ENCODE results near the gene SLC35D1.
"Not testable (repeated sequence)": the region's sequence is repeated elsewhere in the genome, so short reads cannot be mapped to it uniquely, and the experiment has no call there.

SLC35D1 gene

GRCh38 chr1:67053785-67054772 is at the start of gene SLC35D1:
TSS of gene SLC35D1 (minus strand) at chr1:67054148. CDS start at chr1:67054013, 135 bp downstream.
- peak; percentile 72 to 79 for DNase-seq

DNA sequence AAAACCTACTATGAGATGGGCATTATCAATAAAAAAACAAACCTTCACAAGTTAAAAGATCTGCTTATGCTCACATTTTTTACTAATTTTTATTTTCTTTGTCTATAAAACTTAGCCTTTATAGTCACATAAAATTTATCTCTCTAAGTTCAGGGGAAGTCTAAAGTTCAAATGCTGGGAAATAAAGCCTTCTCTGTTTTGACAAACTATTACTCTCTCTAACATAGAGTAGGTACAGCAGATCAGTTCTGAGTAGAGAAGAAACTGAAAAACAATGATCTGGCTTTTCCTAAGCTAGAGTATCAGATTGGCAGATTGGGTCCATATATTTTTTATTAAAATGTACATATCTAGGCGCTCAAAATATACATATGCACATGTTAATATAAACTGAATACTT is 49.6 kb upstream of the SLC35D1 start:
- DNase-seq: no peak

DNA sequence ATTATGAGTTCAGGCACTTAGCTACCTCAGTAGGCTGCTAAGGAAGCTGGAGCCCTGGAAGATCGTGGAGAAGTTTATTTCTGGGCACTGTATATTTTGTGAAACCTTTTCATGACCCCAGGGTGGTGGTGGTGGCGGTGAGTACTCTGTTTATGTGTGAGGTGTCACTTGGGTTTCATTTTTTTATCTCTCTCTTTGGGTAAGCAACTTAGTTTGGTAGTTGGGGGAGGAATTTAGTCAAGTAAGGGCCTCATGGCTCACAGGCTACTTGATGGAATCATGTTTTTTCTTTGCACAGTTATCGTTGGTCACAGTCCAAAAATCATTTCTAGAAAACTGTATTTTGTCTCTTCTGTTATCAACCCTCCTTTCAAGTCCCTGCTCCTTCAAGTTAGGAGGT is 46.9 kb upstream of the SLC35D1 start:
- DNase-seq: no peak

DNA sequence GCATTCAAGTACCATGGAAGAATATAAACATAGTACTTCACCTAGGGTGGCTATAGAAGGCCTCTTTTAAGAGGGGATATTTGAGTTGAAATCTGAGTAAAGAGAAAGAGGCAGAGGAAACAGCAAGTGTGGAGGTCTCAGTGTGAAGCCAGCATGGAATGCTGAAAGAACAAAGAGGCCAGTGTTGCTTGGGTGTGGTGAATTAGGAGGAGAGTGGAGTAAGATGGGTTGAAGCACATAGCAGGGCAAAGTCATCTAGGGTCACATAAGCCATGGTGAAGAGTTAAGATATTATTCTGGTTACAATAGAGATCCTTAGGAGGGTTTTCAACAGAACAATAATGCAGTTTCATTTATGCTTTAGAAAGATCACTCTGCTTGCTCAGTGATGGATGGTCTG is 43.4 kb upstream of the SLC35D1 start:
- no peak for DNase-seq

GRCh38 chr1:67094191-67094590 is 40.2 kb upstream of the SLC35D1 start:
- no peak for DNase-seq

DNA sequence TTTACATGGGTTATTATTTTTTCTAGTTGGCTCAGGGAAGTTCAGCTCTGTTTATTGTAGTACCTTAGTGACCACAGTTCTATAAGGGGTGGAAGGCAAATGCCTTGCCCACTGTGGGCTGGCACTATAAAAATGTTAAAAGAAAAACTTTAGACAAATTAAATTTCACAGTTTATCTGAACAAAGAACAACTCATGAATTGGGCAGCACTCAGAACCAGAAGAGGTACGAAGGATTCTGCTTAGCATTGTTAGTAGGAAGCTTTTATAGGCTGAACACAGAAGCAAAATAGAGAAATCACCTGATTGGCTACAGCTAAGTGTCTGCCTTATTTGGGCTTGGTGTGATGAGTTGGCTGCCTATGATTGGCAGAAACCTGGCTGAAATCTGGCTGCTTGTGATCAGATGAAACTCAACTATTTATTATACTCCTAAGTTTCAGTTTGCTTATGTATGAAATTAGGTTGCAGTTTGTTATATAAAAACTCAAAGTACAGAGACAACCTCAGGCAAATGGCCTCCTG is 35.8 kb upstream of the SLC35D1 start:
- no peak for DNase-seq

- no peak for DNase-seq
Measured at GRCh38 chr1:67088440-67088839, 34.5 kb upstream of the SLC35D1 start.

- DNase-seq: no peak
Measured at GRCh38 chr1:67085326-67085725, 31.4 kb upstream of the SLC35D1 start.

- no peak for DNase-seq
Measured at GRCh38 chr1:67084765-67085318, 30.9 kb upstream of the SLC35D1 start.

- DNase-seq: no peak
Measured at GRCh38 chr1:67078291-67078690, 24.3 kb upstream of the SLC35D1 start.

- DNase-seq: no peak
Measured at GRCh38 chr1:67077593-67077992, 23.6 kb upstream of the SLC35D1 start.

- DNase-seq: no peak
Measured at GRCh38 chr1:67072749-67073148, 18.8 kb upstream of the SLC35D1 start.

GRCh38 chr1:67067655-67068054 is 13.7 kb upstream of the SLC35D1 start:
- DNase-seq: not testable (repeated sequence)

DNA sequence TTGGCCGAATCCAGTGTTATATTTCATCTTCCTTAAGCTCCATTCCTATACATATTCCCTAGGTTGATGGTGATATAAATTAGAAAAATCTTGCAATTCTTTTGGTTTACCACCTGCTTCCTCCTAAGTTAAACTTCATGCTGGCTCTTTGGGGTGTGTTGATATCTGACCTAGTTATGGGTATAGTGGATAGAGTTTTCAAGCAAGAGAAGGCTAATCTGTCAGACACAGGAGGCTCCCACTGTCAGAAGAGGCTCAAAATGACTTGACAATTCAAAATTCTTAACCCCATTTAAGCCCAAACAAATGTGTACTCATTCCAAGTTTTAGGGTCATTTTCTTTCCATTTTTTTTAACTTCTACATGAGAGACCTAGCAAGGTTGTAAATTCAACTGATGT is 8.5 kb upstream of the SLC35D1 start:
- DNase-seq: no peak

- DNase-seq: no peak
Measured at GRCh38 chr1:67061266-67061665, 7.3 kb upstream of the SLC35D1 start.

- no peak for DNase-seq
Measured at GRCh38 chr1:67060811-67061218, 6.9 kb upstream of the SLC35D1 start.

DNA sequence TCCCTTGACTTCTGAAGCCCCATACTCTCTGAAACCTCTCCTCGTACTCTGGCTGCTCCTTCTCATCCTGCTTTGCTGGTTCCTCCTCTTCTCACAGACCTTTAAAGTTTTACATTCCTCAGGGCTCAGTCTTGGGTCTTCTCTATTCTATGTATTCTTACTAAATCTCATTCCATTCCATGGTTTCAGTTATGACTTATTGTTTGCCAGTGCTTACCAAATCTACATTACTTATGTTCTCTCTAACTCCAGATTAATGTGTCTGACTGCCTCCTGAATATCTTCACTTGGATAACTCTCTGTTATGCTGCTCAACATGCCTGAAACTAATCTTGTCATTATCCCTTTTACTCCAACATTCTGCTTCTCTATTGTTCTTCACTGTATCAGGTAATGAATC is 5.4 kb upstream of the SLC35D1 start:
- no peak for DNase-seq

- DNase-seq: no peak
Measured at GRCh38 chr1:67058761-67059160, 4.8 kb upstream of the SLC35D1 start.

DNA sequence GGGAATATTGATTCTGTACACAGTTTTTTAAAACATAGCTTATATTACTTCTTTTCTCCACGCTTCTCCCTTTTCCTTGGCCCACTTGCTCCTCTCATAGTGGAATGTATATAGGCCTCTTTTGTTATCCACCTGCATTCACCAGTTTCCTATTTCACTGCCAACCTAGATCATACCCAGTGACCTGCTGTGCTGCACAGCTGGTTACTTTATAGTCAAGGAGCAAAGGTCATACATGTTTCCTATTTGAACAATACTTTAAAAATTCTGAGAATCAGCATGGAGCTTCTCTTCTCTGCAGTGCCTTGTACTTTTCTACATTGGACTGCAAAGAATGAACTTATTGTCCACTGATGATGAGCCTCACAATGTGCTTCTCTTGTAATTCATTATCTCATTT is 4.3 kb upstream of the SLC35D1 start:
- no peak for DNase-seq

DNA sequence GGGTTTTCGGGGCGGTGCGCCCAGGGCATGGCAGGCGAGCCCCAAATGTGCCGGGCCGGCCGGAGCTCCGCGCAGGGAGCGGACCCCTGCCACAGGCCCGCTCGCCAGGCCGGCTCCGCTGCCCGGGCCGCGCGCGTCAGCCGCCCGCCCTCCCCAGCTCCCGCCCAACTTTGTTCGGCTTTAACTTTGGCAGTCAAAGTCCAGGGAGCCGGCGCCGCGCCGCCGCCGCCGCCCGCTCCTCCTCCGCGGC is 488 bp downstream of the SLC35D1 start:
- no peak for DNase-seq

- DNase-seq: no peak
Measured at GRCh38 chr1:67052741-67053534, 1.0 kb downstream of the SLC35D1 start.

GRCh38 chr1:67051196-67051595 is 2.8 kb downstream of the SLC35D1 start:
- DNase-seq: no peak

- DNase-seq: no peak
Measured at GRCh38 chr1:67044631-67045270, 9.2 kb downstream of the SLC35D1 start.

Data from NCI-H1930 (cell line).